Measurements from ENCODE around the gene ADCY5.

Gene ADCY5

GRCh38 chr3:123325766-123326256, 123.1 kb downstream of the ADCY5 start:
- no peak for DNase-seq (ENCODE audit: low read depth)

GRCh38 chr3:123324880-123325765, 123.8 kb downstream of the ADCY5 start:
- no peak for DNase-seq (ENCODE audit: low read depth)

GRCh38 chr3:123323781-123324180, 125.1 kb downstream of the ADCY5 start:
- DNase-seq (ENCODE audit: low read depth): no peak

- DNase-seq (ENCODE audit: low read depth): no peak
Observed at GRCh38 chr3:123322866-123323265, 126.0 kb downstream of the ADCY5 start.

GRCh38 chr3:123321806-123322205, 127.1 kb downstream of the ADCY5 start:
- no peak for DNase-seq (ENCODE audit: low read depth)

- no peak for DNase-seq (ENCODE audit: low read depth)
Observed at GRCh38 chr3:123320221-123320620, 128.7 kb downstream of the ADCY5 start.

- no peak for DNase-seq (ENCODE audit: low read depth)
Observed at GRCh38 chr3:123319760-123320159, 129.1 kb downstream of the ADCY5 start.

- no peak for DNase-seq (ENCODE audit: low read depth)
Observed at GRCh38 chr3:123318374-123318773, 130.5 kb downstream of the ADCY5 start.

GRCh38 chr3:123317716-123318115, 131.2 kb downstream of the ADCY5 start:
- DNase-seq (ENCODE audit: low read depth): no peak

GRCh38 chr3:123315271-123315595, 133.7 kb downstream of the ADCY5 start:
- no peak for DNase-seq (ENCODE audit: low read depth)

- no peak for DNase-seq (ENCODE audit: low read depth)
Observed at GRCh38 chr3:123314359-123315270, 134.3 kb downstream of the ADCY5 start.

- no peak for DNase-seq (ENCODE audit: low read depth)
Observed at GRCh38 chr3:123313889-123314288, 135.0 kb downstream of the ADCY5 start.

- no peak for DNase-seq (ENCODE audit: low read depth)
Observed at GRCh38 chr3:123312331-123313265, 136.3 kb downstream of the ADCY5 start.

- DNase-seq (ENCODE audit: low read depth): no peak
Observed at GRCh38 chr3:123311201-123311600, 137.7 kb downstream of the ADCY5 start.

- no peak for DNase-seq (ENCODE audit: low read depth)
Observed at GRCh38 chr3:123310741-123311140, 138.1 kb downstream of the ADCY5 start.

- DNase-seq (ENCODE audit: low read depth): no peak
Observed at GRCh38 chr3:123310186-123310585, 138.7 kb downstream of the ADCY5 start.

- DNase-seq (ENCODE audit: low read depth): no peak
Observed at GRCh38 chr3:123307064-123307463, 141.8 kb downstream of the ADCY5 start.

- no peak for DNase-seq (ENCODE audit: low read depth)
Observed at GRCh38 chr3:123305192-123305591, 143.7 kb downstream of the ADCY5 start.

GRCh38 chr3:123303976-123304560, 144.8 kb downstream of the ADCY5 start:
- DNase-seq (ENCODE audit: low read depth): no peak

GRCh38 chr3:123302961-123303360, 145.9 kb downstream of the ADCY5 start:
- DNase-seq (ENCODE audit: low read depth): no peak

Measured in stimulated activated CD4-positive, alpha-beta T cell treated with anti-CD3 and anti-CD28 coated beads, Interleukin-2, amount 100 ng/mL, for 4 hours (primary cell).